Measurements from ENCODE around the gene MAP2K3.

The MAP2K3 gene

GRCh38 chr17:21356537-21357127 is 72.1 kb downstream of the MAP2K3 start:
- H3K9ac ChIP-seq = no peak overlapping the region
- TF ChIP-seq CTCF (conservative IDR thresholded peaks at IDR 0.05; ENCODE audit: low read depth, low read length) = no peak
- H3K79me2 ChIP-seq (ENCODE audit: insufficient read depth, low read depth) = no peaks in the 10 kb centered on the region
- H3K4me2 ChIP-seq = no peak overlapping the region
- H3K36me3 ChIP-seq (ENCODE audit: insufficient read depth) = no peaks in the 10 kb centered on the region
- no peaks in the 10 kb centered on the region for H4K20me1 ChIP-seq (ENCODE audit: insufficient read depth)
- no peaks in the 10 kb centered on the region for H3K4me1 ChIP-seq (ENCODE audit: low read depth, poor library complexity, severe bottlenecking)
- no peaks in the 10 kb centered on the region for H3K27me3 ChIP-seq (ENCODE audit: insufficient read depth, low read depth)
- no peak overlapping the region for H2AFZ ChIP-seq (ENCODE audit: low read depth)
- no peak overlapping the region for H3K27ac ChIP-seq
- H3K4me3 ChIP-seq (IDR thresholded peaks at IDR 0.05; ENCODE audit: insufficient read depth, low read depth, low read length) = no peak overlapping the region

- Histone ChIP-seq H3K9ac (no peak overlapping the region), H3K79me2 (ENCODE audit: insufficient read depth, low read depth) (no peaks in the 10 kb centered on the region), H3K27me3 (ENCODE audit: insufficient read depth, low read depth) (no peaks in the 10 kb centered on the region), H3K27ac (no peak overlapping the region), H3K4me1 (ENCODE audit: low read depth, poor library complexity, severe bottlenecking) (no peaks in the 10 kb centered on the region), H3K4me3 (IDR thresholded peaks at IDR 0.05; ENCODE audit: insufficient read depth, low read depth, low read length) (no peak overlapping the region), H3K36me3 (ENCODE audit: insufficient read depth) (no peaks in the 10 kb centered on the region), H4K20me1 (ENCODE audit: insufficient read depth) (no peaks in the 10 kb centered on the region), H2AFZ (ENCODE audit: low read depth) (no peak overlapping the region), H3K4me2 (no peak overlapping the region)
- no peak for TF ChIP-seq CTCF (conservative IDR thresholded peaks at IDR 0.05; ENCODE audit: low read depth, low read length)
These were observed 72.8 kb downstream of the MAP2K3 start for GRCh38 chr17:21357281-21357680.

- no peaks in the 10 kb centered on the region for H3K4me1 ChIP-seq (ENCODE audit: low read depth, poor library complexity, severe bottlenecking)
- H3K27ac ChIP-seq = no peak overlapping the region
- H2AFZ ChIP-seq (ENCODE audit: low read depth) = no peak overlapping the region
- H3K9ac ChIP-seq = no peak overlapping the region
- no peaks in the 10 kb centered on the region for H3K27me3 ChIP-seq (ENCODE audit: insufficient read depth, low read depth)
- no peaks in the 10 kb centered on the region for H3K36me3 ChIP-seq (ENCODE audit: insufficient read depth)
- no peaks in the 10 kb centered on the region for H3K79me2 ChIP-seq (ENCODE audit: insufficient read depth, low read depth)
- no peak overlapping the region for H3K4me3 ChIP-seq (IDR thresholded peaks at IDR 0.05; ENCODE audit: insufficient read depth, low read depth, low read length)
- no peak overlapping the region for H3K4me2 ChIP-seq
- TF ChIP-seq CTCF (conservative IDR thresholded peaks at IDR 0.05; ENCODE audit: low read depth, low read length) = no peak
- H4K20me1 ChIP-seq (ENCODE audit: insufficient read depth) = no peaks in the 10 kb centered on the region
These were observed 73.5 kb downstream of the MAP2K3 start for GRCh38 chr17:21357696-21358656.

- Histone ChIP-seq H2AFZ (ENCODE audit: low read depth) (no peak overlapping the region), H3K4me3 (IDR thresholded peaks at IDR 0.05; ENCODE audit: insufficient read depth, low read depth, low read length) (no peak overlapping the region), H3K27me3 (ENCODE audit: insufficient read depth, low read depth) (no peaks in the 10 kb centered on the region), H3K4me1 (ENCODE audit: low read depth, poor library complexity, severe bottlenecking) (no peaks in the 10 kb centered on the region), H3K4me2 (no peak overlapping the region), H3K36me3 (ENCODE audit: insufficient read depth) (no peaks in the 10 kb centered on the region), H3K27ac (no peak overlapping the region), H4K20me1 (ENCODE audit: insufficient read depth) (no peaks in the 10 kb centered on the region), H3K79me2 (ENCODE audit: insufficient read depth, low read depth) (no peaks in the 10 kb centered on the region), H3K9ac (no peak overlapping the region)
- TF ChIP-seq CTCF (conservative IDR thresholded peaks at IDR 0.05; ENCODE audit: low read depth, low read length) = no peak
These were observed 74.4 kb downstream of the MAP2K3 start for GRCh38 chr17:21358682-21359482.

Data from KMS-11 (cell line).